A549 treated with dexamethasone at 1 μM for 4 hours (cell line): ENCODE results near the gene ZNF780A. TPM values are rescaled to one million over a fixed set of nuclear protein-coding genes. Genes with fewer than 3 reads are reported as not detected.

ENCODE experiments used
- total RNA-seq: library from RNA; stranded (reverse); fragments of 200-300 nt; extraction: Qiagen RNA extraction; gene quantifications from 5 replicates; pipeline ENCODE4 v1.2.3, GENCODE V29; 2022

ZNF780A gene
- total RNA-seq = 24.8 to 30.2 TPM (median 27.9 TPM) in 5 replicates

DNA sequence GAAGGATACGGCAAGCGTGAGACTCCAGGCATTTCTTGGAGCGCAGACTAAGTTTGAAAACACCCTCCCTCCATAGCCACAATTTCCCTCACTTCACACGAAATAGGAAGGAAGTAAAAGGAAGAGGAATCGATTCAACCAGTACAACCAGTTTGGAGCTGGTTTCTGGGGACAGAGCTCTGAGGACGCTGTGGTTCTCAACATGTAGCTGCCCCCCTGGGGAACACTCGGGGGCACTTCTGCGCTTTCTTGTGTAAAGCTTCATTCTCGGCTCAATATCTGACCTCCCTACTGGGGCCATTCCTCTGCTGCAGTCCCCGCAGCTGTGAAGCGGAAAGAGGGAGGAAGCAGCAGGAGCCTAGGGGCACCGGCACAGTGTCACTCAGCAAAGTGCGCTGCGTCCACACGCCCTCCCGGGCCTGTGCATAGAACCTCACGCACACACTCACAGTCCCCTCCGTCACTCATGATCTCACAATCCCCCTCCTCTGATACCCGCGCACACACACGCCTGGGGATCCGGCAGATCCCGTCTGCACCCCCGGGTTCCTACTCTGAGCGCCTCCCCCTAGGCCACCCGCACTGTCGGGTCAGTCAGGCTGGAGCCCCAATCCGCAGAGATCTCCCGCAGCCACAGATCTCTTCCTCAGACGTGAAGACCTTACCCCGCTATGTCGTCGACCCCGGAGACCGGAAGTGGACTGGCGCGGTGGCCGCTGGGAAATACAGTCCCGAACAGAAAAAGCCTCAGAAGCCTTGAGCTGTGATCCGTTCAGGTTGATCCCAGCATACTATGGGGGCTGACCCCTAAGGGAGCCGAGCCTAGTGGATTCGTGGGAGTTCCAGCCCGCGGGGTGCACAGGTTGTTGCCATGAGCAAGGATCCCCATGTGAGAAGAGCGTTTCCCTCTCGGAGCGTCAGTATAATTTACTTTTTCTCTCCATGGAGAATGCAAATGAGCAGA, at the start of gene ZNF780A:
Gene ZNF780A (minus strand): TSS at position 703 of the 964 bp plus-strand sequence. CDS start 6,190 bp downstream, outside the sequence.

DNA sequence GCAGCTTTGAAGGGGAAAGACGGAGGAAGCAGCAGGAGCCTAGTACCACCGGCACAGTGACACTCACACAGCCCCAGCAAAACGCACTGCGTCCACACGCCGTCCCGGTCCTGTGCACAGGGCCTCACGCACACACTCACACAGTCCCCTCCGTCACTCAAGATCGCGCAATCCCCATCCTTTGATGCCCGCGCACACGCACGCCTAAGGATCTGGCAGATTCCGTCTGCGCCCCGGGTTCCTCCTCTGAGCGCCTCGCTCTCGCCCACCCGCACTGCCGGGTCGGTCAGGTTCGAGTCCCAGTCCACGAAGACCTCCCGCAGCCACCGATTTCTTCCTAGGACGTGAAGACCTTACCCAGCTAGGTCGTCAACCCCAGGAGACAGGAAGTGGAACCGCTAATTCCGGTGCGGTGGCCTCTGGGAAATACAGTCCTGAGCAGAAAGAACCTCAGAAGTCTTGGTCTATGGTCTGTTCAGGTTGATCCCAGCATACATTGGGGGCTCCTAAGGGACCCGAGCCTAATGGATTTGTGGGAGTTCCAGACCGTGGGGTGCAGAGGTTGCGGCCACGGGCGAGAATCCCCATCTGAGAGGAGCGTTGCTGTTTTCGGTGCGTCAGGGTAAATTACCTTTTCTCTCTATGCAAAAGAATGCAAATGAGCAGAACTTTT, 34.8 kb downstream of the ZNF780A start, which contains the start of gene ZNF780B:
Gene ZNF780B (minus strand): TSS at position 400 of the 673 bp plus-strand sequence. CDS start 5,899 bp downstream, outside the sequence.

Other genes starting within 250 kb of the ZNF780A start
- 649 to 753 TPM (median 689 TPM) in 5 replicates for gene FBL, start 244.6 kb downstream of the ZNF780A start, total RNA-seq
- gene FCGBP, start 156.3 kb downstream of the ZNF780A start, total RNA-seq = 0.21 to 1.2 TPM (median 0.82 TPM) in 5 replicates
- 271 to 296 TPM (median 278 TPM) in 5 replicates for gene PSMC4, start 119.8 kb downstream of the ZNF780A start, total RNA-seq
- 1.8 to 2.5 TPM (median 2.2 TPM) in 5 replicates for gene ZNF546, start 93.9 kb downstream of the ZNF780A start, total RNA-seq
- gene ZNF780B, start 34.7 kb downstream of the ZNF780A start, total RNA-seq = 5.2 to 7.9 TPM (median 7.3 TPM) in 5 replicates
- 10.8 to 16.1 TPM (median 13.6 TPM) in 5 replicates for gene MAP3K10, start 100.5 kb upstream of the ZNF780A start, total RNA-seq
- gene TTC9B, start 127.4 kb upstream of the ZNF780A start, total RNA-seq = 0.25 to 0.54 TPM (median 0.32 TPM) in 5 replicates
- gene CCNP, start 135.7 kb upstream of the ZNF780A start, total RNA-seq = 0.11 to 0.41 TPM (median 0.25 TPM) in 5 replicates
- gene AKT2, start 194.4 kb upstream of the ZNF780A start, total RNA-seq = 113 to 203 TPM (median 198 TPM) in 5 replicates